Cardiac septum (tissue), 1 donor: Measurements from ENCODE around the gene CRIP1. TPM values are rescaled to one million over a fixed set of nuclear protein-coding genes. Genes with fewer than 3 reads are reported as not detected.

Experiments
- DNase-seq: peaks from one replicate; pipeline ENCODE4 v3.0.0-alpha.2; 2020; ENCODE audit warnings: low spot score
- intact Hi-C: fragments of 100-400 bp; cut with DNase I; formaldehyde crosslinking; loops from one replicate; pipeline ENCODE4 v1.14.0; 2022
- total RNA-seq: library from RNA; stranded (reverse); fragmentation: NEBNext Ultra II Directional; extraction: Animal tissue kit (Norgen Biotek cat#: 25700); gene quantifications from one replicate; pipeline ENCODE4 v1.2.1, GENCODE V29; 2021
- donor health status: DM: no; HTN: no; CAD: no.

CRIP1 gene
- total RNA-seq, 1 donor from 2014 or later: 68.2 TPM

GRCh38 chr14:105476831-105477659, 9.6 kb upstream of the CRIP1 start:
- DNase-seq: no peak
- intact Hi-C loops: no loop called here

GRCh38 chr14:105477660-105478397, 8.9 kb upstream of the CRIP1 start:
- intact Hi-C loops: no loop called here

GRCh38 chr14:105478398-105479251, 8.1 kb upstream of the CRIP1 start:
- DNase-seq: no peak
- intact Hi-C loops: no loop called here

More at GRCh38 chr14:105477660-105478397, 8.9 kb upstream of the CRIP1 start:
- no peak for DNase-seq

GRCh38 chr14:105479431-105480158, 7.1 kb upstream of the CRIP1 start:
- DNase-seq: no peak
- intact Hi-C loops: no loop called here

GRCh38 chr14:105480199-105480746, 6.4 kb upstream of the CRIP1 start:
- intact Hi-C loops: no loop called here
- no peak for DNase-seq

GRCh38 chr14:105480807-105481801, 5.6 kb upstream of the CRIP1 start:
- intact Hi-C loops: no loop called here
- DNase-seq: peak; percentile 95

GRCh38 chr14:105481886-105482457, 4.7 kb upstream of the CRIP1 start:
- intact Hi-C loops: no loop called here
- peak; percentile 93 for DNase-seq

- intact Hi-C loops: no loop called here
- no peak for DNase-seq
Observed at GRCh38 chr14:105482486-105483110, 4.1 kb upstream of the CRIP1 start.

- DNase-seq: no peak
Observed at GRCh38 chr14:105483300-105484068, 3.2 kb upstream of the CRIP1 start.

GRCh38 chr14:105484069-105484996, 2.4 kb upstream of the CRIP1 start:
- intact Hi-C loops: no loop called here
- DNase-seq: no peak

More at GRCh38 chr14:105483300-105484068, 3.2 kb upstream of the CRIP1 start:
- intact Hi-C loops: no loop called here

- no peak for DNase-seq
- intact Hi-C loops: no loop called here
Observed at GRCh38 chr14:105484997-105485393, 1.7 kb upstream of the CRIP1 start.

GRCh38 chr14:105485739-105486162, 935 bp upstream of the CRIP1 start:
- intact Hi-C loops: no loop called here
- DNase-seq: no peak

GRCh38 chr14:105486974-105487448, 325 bp downstream of the CRIP1 start:
- intact Hi-C loops: no loop called here

GRCh38 chr14:105487449-105487985, 831 bp downstream of the CRIP1 start:
- intact Hi-C loops: no loop called here
- no peak for DNase-seq

More at GRCh38 chr14:105486974-105487448, 325 bp downstream of the CRIP1 start:
- no peak for DNase-seq
